CD14-positive monocyte (primary cell): Measurements from ENCODE around the gene KNG1. TPM values are rescaled to one million over a fixed set of nuclear protein-coding genes. Genes with fewer than 3 reads are reported as not detected.

Experiments used
- DNase-seq, 3 donors: peaks; one replicate each; pipeline ENCODE4 v3.0.0-alpha.2; 2011 to 2022
- H2AFZ ChIP-seq: 2 replicates; pipeline ENCODE4 v1.6.0; 2012; ENCODE audit warnings: mild to moderate bottlenecking, low read depth, low read length, inconsistent platforms; ENCODE audit not compliant: insufficient read depth, poor library complexity, severe bottlenecking
- H3K27ac ChIP-seq, 2 donors: 1 replicate in 1 of 2; 2 replicates in 1 of 2; pipeline ENCODE4 v1.5.1; 2012 to 2013; ENCODE audit warnings: low read length in 2 of 2, control low read depth in 1 of 2, inconsistent platforms in 1 of 2, low read depth in 1 of 2, mild to moderate bottlenecking in 1 of 2
- H3K27me3 ChIP-seq, 2 donors: one replicate each; pipeline versions ENCODE4 v1.6.0 to v1.6.1; 2011 to 2013; ENCODE audit warnings: low read length in 2 of 2; ENCODE audit not compliant: control insufficient read depth in 2 of 2, insufficient read depth in 2 of 2
- H3K36me3 ChIP-seq, 2 donors: replicated peaks in 1 of 2; 1 replicate in 1 of 2; 2 replicates in 1 of 2; pipeline versions ENCODE4 v1.5.1 to v1.6.1; 2012 to 2013; ENCODE audit warnings: low read length in 2 of 2, control low read depth in 1 of 2, inconsistent platforms in 1 of 2, mild to moderate bottlenecking in 1 of 2; ENCODE audit not compliant: insufficient read depth in 2 of 2, control insufficient read depth in 1 of 2
- H3K4me1 ChIP-seq, 2 donors: 1 replicate in 1 of 2; 2 replicates in 1 of 2; pipeline versions ENCODE4 v1.5.1 to v1.6.1; 2012 to 2013; ENCODE audit warnings: low read length in 2 of 2, control low read depth in 1 of 2, inconsistent platforms in 1 of 2, mild to moderate bottlenecking in 1 of 2, moderate library complexity in 1 of 2; ENCODE audit not compliant: insufficient read depth in 2 of 2, control insufficient read depth in 1 of 2
- H3K4me2 ChIP-seq: replicated peaks from 2 replicates; pipeline ENCODE3; 2012; ENCODE audit warnings: low read length, moderate library complexity, mild to moderate bottlenecking; ENCODE audit not compliant: poor library complexity, severe bottlenecking; ENCODE audit errors: extremely low read depth
- H3K4me3 ChIP-seq, 3 experiments: fragments of 200-600 bp in 1 of 3; sonication (generic) in 1 of 3; replicated peaks in 1 of 3; 1 replicate in 2 of 3; 2 replicates in 1 of 3; pipeline ENCODE4 v1.5.1; 2011 to 2013; ENCODE audit warnings: low read length in 3 of 3, mild to moderate bottlenecking in 3 of 3, control low read depth in 2 of 3, low read depth in 2 of 3, inconsistent platforms in 1 of 3, moderate library complexity in 1 of 3
- H3K79me2 ChIP-seq: 2 replicates; pipeline ENCODE4 v1.6.0; 2012; ENCODE audit warnings: mild to moderate bottlenecking, control low read depth, inconsistent platforms, low read length, moderate library complexity; ENCODE audit not compliant: insufficient read depth
- H3K9ac ChIP-seq: 2 replicates; pipeline ENCODE4 v1.6.0; 2017; ENCODE audit warnings: low read length, mild to moderate bottlenecking; ENCODE audit not compliant: insufficient read depth, poor library complexity, severe bottlenecking
- H3K9me3 ChIP-seq, 2 donors: replicated peaks in 1 of 2; 1 replicate in 1 of 2; 2 replicates in 1 of 2; pipeline versions ENCODE4 v1.5.1 to v1.6.1; 2012 to 2013; ENCODE audit warnings: low read length in 2 of 2, control low read depth in 1 of 2; ENCODE audit not compliant: control insufficient read depth in 1 of 2, insufficient read depth in 1 of 2
- H4K20me1 ChIP-seq: 2 replicates; pipeline ENCODE4 v1.6.0; 2012; ENCODE audit warnings: mild to moderate bottlenecking, low read length, control low read depth, moderate library complexity; ENCODE audit not compliant: insufficient read depth
- H3K27ac Mint-ChIP-seq, 7 donors: one replicate each; pipeline ENCODE4 v1.8.0; 2020; ENCODE audit warnings: mild to moderate bottlenecking in 7 of 7, mixed read lengths in 7 of 7, moderate library complexity in 6 of 7, inconsistent platforms in 2 of 7
- H3K27me3 Mint-ChIP-seq, 3 donors: one replicate each; pipeline ENCODE4 v1.8.0; 2021 to 2022; ENCODE audit warnings: low read depth in 3 of 3, mild to moderate bottlenecking in 3 of 3, mixed read lengths in 3 of 3, moderate library complexity in 3 of 3, inconsistent platforms in 1 of 3
- H3K36me3 Mint-ChIP-seq, 2 donors: one replicate each; pipeline ENCODE4 v1.8.0; 2020; ENCODE audit warnings: mixed read lengths in 2 of 2, inconsistent platforms in 1 of 2, mild to moderate bottlenecking in 1 of 2
- H3K4me1 Mint-ChIP-seq: one replicate; pipeline ENCODE4 v1.8.0; 2020; ENCODE audit warnings: mild to moderate bottlenecking, mixed read lengths
- H3K4me3 Mint-ChIP-seq, 2 donors: one replicate each; pipeline ENCODE4 v1.8.0; 2020; ENCODE audit warnings: mild to moderate bottlenecking in 2 of 2, mixed read lengths in 2 of 2, moderate library complexity in 1 of 2
- H3K9me3 Mint-ChIP-seq, 7 donors: one replicate each; pipeline ENCODE4 v1.8.0; 2020 to 2022; ENCODE audit warnings: mixed read lengths in 7 of 7, mild to moderate bottlenecking in 6 of 7, moderate library complexity in 6 of 7, inconsistent platforms in 2 of 7
- WGBS: methylation state at CpG from one replicate; pipeline ENCODE4 v1.1.5; 2013; ENCODE audit warnings: missing lambda C conversion rate; ENCODE audit not compliant: insufficient coverage; 5-methylcytosine and 5-hydroxymethylcytosine counted together
- intact Hi-C, 2 donors: fragments of 100-400 bp; cut with micrococcal nuclease; formaldehyde crosslinking; loops; one replicate each; pipeline versions ENCODE4 v1.15.0 to v1.15.1; 2023
- polyA minus RNA-seq: library from RNA; depleted of rRNA, polyadenylated mRNA; stranded (reverse); fragments of >200 nt; gene quantifications from 2 replicates; pipeline ENCODE4 v1.2.3, GENCODE V29; 2012
- polyA plus RNA-seq, 3 donors: library from polyadenylated mRNA; depleted of rRNA in 1 of 3; unstranded in 2 of 3; stranded (reverse) in 1 of 3; fragments of 300-500 nt in 2 of 3; fragments of >200 nt in 1 of 3; fragmentation: Illumina TruSeq in 2 of 3; gene quantifications; 1 replicate in 2 of 3; 2 replicates in 1 of 3; pipeline ENCODE4 v1.2.3, GENCODE V29; 2012 to 2021
- total RNA-seq, 12 experiments: library from RNA in 1 of 12; stranded (reverse) in 1 of 12; fragments of 120-200 nt in 1 of 12; gene quantifications; one replicate each; pipeline ENCODE4 v1.2.4 and lab custom pipeline; 2013 to 2026; ENCODE audit warnings: mixed read lengths in 6 of 12, inconsistent platforms in 1 of 12
- TF ChIP-seq, protein P1 (sequence below): fragments of 200-600 bp; IDR thresholded peaks from one replicate; pipeline ENCODE4 v1.8.0; 2022; ENCODE audit warnings: antibody characterized with exemption, mild to moderate bottlenecking

Gene KNG1
- total RNA-seq (2013), result not detected
- polyA plus RNA-seq (not detected), polyA minus RNA-seq (not detected in 2 replicates), total RNA-seq (lab: John Stamatoyannopoulos, UW) (0 to 0.75 (median 0.03) reads per million in 11 experiments)

DNA sequence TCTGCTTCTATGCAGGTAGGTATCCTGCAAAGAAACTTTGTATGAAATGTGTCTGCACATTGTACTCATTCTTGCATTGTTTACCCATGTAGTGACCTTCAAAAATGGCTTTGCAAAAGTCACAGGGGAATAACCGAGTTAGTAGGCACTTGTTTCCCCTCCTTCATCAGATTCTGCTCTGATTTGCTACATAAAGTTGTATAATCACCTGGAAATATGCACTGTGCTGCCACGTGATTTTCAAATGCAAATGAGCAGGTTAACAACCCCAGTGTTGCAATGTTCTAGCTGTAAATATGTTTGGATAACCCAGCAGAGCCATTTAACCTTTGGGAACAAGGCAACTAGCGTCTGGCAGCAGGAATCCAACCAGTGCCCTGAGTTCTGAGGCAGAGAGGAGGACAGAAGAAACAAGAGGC, at the start of gene KNG1:
TSS of gene KNG1 (plus strand) at position 321 of the 419 bp plus-strand sequence. CDS start 184 bp downstream, outside the sequence.
- no peak within 1 kb of the TSS for H3K9ac ChIP-seq
- H2AFZ ChIP-seq, result no peak within 1 kb of the TSS
- H3K4me3 Mint-ChIP-seq, result no peak within 1 kb of the TSS
- no peaks in the 10 kb centered on the region for H3K79me2 ChIP-seq
- H3K9me3 Mint-ChIP-seq, result peaks cover 0 to 2% (median 0%) of the 10 kb centered on the region in 7 donors
- H3K36me3 ChIP-seq, result no peaks in the 10 kb centered on the region
- intact Hi-C loops, result no loop called here
- H3K9me3 ChIP-seq, result no peaks in the 10 kb centered on the region
- no peak within 1 kb of the TSS for H3K4me3 ChIP-seq
- H3K36me3 Mint-ChIP-seq, result no peaks in the 10 kb centered on the region
- H3K27me3 ChIP-seq, result no peaks in the 10 kb centered on the region
- no peaks in the 10 kb centered on the region for H4K20me1 ChIP-seq
- TF ChIP-seq, protein P1, sequence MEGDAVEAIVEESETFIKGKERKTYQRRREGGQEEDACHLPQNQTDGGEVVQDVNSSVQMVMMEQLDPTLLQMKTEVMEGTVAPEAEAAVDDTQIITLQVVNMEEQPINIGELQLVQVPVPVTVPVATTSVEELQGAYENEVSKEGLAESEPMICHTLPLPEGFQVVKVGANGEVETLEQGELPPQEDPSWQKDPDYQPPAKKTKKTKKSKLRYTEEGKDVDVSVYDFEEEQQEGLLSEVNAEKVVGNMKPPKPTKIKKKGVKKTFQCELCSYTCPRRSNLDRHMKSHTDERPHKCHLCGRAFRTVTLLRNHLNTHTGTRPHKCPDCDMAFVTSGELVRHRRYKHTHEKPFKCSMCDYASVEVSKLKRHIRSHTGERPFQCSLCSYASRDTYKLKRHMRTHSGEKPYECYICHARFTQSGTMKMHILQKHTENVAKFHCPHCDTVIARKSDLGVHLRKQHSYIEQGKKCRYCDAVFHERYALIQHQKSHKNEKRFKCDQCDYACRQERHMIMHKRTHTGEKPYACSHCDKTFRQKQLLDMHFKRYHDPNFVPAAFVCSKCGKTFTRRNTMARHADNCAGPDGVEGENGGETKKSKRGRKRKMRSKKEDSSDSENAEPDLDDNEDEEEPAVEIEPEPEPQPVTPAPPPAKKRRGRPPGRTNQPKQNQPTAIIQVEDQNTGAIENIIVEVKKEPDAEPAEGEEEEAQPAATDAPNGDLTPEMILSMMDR, result no peak
- H3K4me2 ChIP-seq, result no peak within 1 kb of the TSS
- no peak within 1 kb of the TSS for H3K27ac Mint-ChIP-seq
- no peak within 1 kb of the TSS for H3K27ac ChIP-seq
- 71% methylated on average over 3 of the region's 3 CpGs for WGBS
- H3K27me3 Mint-ChIP-seq, result peaks cover 3 to 11% (median 4%) of the 10 kb centered on the region in 3 donors
- no peaks in the 10 kb centered on the region for H3K4me1 Mint-ChIP-seq
- H3K4me1 ChIP-seq, result no peaks in the 10 kb centered on the region
- DNase-seq, result no peak

DNA sequence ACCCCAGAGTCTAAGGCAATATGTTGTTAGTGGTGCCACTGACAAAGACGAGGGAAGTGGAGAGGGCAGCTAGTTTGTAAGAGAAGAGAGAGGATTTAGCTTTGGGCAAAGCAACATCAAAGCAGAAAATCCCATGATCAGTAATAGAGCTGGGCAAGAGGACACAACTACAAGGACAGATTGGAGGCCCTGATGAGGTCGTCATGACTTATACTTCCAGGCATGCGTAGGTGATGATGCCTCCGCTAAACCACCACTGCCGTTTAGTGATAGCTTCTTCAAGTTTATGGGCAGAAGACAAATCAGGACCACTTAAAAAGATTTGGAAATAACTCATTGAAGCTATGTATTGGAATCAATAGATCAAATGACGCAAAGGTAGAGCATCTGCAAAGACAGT, 48.7 kb upstream of the KNG1 start:
- Histone ChIP-seq H3K4me3 (no peak overlapping the region), H3K79me2 (no peaks in the 10 kb centered on the region), H3K36me3 (no peaks in the 10 kb centered on the region), H3K4me2 (no peak overlapping the region), H4K20me1 (no peaks in the 10 kb centered on the region), H3K4me1 (no peaks in the 10 kb centered on the region), H2AFZ (no peak overlapping the region), H3K9me3 (no peaks in the 10 kb centered on the region), H3K9ac (no peak overlapping the region), H3K27ac (no peak overlapping the region), H3K27me3 (peaks cover 2 to 9% of the 10 kb centered on the region in 2 donors)
- Mint-ChIP-seq H3K9me3 (no peaks in the 10 kb centered on the region), H3K4me3 (no peak overlapping the region), H3K27me3 (peaks cover 8 to 21% (median 17%) of the 10 kb centered on the region in 3 donors), H3K27ac (no peak overlapping the region), H3K4me1 (no peaks in the 10 kb centered on the region), H3K36me3 (no peaks in the 10 kb centered on the region)
- TF ChIP-seq, protein P1, result no peak
- 83% methylated on average over 1 of the region's 6 CpGs for WGBS
- DNase-seq, result no peak
- intact Hi-C loops, result no loop called here
